Left kidney (tissue), 2 donors: ENCODE results near the gene LYPD6B. TPM values are rescaled to one million over a fixed set of nuclear protein-coding genes. Genes with fewer than 3 reads are reported as not detected.

Source experiments
- DNase-seq: peaks from one replicate; pipeline ENCODE4 v3.0.0-alpha.2; 2013
- polyA plus RNA-seq: library from polyadenylated mRNA; unstranded; fragments of 120-200 nt; gene quantifications from one replicate; pipeline ENCODE4 v1.2.1, GENCODE V29; 2013; ENCODE audit not compliant: insufficient read length

Gene LYPD6B
- polyA plus RNA-seq, 1 donor: 37.2 TPM

DNA sequence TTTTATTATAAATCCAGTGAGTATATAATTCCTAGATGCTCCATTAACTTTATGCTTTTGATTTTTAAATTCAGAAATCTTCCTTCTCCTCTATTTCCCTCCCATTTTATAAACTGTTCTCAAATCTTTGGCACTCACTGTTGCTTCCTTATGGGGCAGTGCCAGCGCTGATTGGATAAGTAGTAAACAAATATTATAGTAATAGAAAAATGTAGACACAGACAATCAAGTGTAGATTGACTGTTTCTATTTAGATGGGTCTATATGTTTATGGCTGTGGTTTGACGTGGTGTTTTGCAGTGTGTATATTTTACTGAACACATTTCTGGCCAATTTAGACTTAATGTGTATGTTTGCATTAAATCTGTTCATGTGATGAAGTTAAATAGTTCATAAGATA lies 36.6 kb downstream of the LYPD6B start:
- DNase-seq: no peak

DNA sequence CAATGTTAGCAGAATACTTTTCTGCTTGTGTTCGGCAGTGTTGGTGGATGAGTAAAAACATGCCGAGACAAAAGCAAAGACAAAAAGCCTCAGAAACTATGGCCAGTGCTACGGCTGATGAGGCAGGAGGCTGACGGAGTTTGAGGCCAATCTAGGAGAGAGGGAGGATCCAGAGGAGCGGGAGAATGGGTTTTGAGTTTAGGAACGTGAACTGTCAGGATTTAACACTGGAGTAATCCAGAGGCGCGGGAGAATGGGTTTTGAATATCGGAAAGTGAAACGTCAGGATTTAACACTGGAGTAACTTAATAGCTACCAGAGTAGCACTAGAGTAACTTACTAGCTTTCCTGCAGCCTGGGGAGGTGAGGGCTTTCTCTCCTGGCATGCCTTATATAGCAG lies 37.4 kb downstream of the LYPD6B start:
- DNase-seq: peak; percentile 49

DNA sequence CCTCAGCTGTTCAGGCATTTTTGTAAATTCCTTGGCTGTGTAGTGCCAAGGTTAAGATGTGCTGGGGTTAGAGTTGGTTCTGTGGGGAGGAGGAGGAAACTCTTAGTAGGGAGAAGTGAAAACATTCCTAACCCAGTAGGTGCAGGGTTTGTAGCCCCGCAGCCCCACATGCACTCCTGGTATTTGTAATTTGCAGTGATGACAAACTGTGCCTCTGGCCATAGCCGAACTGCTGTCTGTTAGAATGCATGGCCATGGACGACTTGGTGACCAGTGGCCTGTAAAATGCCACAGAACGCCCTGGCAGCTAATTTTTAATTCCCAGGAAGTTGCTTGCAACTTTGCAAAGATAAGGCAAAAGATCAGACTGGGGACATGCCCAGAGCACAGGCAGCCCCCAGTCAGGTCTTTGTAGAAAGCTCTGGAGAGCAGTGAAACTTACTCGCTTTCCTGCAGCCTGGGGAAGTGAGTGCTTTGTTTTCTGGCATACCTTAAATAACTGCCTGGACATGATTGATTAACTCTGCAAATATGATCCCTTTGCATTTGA lies 38.4 kb downstream of the LYPD6B start:
- peak; percentile 46 for DNase-seq

DNA sequence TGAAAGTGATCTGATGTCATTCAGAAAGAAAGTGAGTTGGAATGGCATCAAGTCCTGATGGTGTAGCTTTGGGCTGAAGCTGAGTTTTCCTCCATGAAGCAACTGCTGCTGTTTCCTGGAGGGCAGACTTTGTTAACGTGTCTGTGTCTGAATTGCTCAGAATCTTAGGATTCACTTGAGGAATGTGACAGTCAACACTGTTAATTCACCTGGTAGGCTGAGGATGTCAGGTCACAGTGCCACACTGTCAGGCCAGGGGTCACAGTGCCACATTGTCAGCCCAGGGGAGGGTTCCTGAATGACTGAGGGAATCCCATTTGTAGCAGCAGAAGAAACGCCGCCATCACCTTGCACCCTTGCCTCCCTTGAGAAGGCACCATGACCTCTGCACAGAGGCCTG lies 39.4 kb downstream of the LYPD6B start:
- no peak for DNase-seq

DNA sequence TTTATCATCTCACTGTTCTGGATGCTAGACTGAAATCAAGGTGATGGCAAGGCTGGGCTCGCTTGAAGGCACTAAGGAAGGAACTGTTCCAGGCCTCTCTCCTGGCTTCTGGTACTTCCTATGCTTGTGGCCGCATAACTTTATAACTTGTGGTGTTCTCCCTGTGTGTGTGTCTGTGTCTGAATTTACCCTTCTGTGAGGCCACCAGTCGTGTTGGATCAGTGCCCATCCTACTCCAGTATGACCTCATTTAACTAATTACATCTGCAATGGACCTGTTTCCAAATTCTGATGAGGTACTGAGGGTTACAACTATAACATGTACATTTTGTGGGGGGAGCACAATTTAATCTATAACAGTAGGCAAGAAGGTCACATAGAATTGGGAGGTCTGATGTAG lies 41.6 kb downstream of the LYPD6B start:
- DNase-seq: no peak

DNA sequence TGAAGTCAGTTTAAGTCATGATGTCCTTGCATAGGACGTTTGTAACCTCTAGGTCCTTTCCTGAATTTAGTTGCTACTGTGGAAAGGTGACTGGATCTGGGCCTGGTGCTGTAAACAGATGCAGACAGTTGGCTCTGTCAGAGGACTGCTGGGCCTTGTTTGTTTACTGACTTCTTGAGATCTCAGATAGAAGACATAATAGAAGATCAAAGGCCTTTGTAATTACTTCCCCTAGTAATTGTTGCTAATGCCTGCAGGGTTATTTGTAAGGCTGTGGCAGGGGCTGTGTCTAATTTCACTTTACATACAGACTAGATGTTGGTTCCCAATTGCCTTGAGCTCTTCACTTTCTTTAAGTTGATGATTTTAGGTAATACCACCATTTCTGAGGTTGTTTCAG lies 42.5 kb downstream of the LYPD6B start:
- DNase-seq: no peak

DNA sequence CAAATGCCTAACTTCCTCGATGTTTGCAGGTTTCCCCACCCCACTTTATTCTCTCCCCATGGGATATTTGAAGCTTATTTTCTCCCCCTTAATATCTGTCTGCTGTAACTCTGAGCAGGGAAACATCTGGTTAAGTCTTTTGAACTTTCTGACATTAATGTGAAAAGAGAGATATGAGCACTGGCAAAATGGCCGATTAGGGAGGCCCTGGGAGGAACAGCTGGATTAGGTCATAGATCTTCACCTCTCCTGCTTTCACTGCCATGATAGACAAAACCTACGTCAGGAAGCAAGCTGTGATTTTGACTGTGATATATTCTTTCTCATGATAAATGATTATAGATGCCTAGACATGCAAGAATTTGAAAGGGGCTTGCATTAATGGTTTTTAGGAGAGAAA lies 43.6 kb downstream of the LYPD6B start:
- peak; percentile 32 for DNase-seq

DNA sequence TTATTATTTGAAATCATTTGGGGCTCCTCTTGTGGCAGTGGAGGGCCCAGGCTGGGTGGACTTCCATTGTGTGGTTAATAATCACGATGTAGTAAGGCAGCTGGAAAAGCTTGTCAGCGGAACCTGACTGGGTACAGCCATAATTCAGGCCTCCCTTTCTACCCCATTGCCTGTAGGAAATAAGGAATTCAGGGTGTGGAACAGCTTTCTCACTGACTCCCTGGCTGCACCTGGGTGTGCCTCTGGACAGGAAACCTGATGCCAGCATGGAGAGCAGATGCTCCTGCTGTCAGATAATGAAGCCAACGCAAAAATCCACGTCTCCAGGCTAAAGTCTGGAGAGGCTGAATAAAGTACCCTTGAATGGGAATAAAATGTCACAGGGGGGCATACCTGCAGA lies 44.2 kb downstream of the LYPD6B start:
- DNase-seq: no peak

DNA sequence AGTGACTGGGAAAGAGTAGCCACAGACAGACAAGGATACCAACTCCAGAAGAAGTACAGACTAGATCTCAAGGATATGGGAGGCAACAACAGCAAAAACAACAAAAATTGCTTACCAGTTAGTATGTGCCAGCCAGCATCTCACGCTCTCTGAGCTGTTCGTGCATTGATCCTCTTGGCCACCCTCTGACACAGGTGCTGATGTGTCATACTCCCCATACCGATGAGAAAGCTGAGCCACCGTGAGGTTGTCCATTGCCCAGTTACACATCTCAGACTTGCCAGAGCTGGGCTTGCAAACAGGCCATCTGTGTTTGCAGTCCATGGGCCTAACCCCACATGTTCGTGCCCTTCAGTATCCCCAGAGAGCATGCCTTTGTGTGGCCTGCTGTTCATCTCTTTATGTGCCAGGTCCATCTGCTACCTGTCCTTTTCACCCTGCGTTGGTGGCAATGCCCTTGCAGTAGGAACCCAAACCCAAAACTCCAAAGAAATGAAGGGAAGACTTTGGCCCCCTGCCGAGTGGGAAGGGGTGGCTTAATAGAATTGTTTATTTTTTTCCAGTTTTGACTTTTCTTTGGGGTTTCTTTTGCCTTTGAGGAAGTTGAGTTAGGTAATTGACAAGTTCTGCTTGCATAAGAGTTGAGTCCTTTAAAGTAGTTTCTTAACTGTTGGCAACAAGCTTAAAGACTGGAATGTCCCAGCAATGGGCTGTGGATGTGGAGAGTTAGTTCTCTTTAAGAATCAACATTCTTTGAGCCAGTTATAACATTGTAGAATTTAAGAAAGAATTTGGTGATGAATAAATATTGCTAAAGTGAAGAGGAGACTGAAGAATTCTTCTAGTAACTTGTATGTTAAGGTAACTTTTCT lies 46.7 kb downstream of the LYPD6B start:
- no peak for DNase-seq

DNA sequence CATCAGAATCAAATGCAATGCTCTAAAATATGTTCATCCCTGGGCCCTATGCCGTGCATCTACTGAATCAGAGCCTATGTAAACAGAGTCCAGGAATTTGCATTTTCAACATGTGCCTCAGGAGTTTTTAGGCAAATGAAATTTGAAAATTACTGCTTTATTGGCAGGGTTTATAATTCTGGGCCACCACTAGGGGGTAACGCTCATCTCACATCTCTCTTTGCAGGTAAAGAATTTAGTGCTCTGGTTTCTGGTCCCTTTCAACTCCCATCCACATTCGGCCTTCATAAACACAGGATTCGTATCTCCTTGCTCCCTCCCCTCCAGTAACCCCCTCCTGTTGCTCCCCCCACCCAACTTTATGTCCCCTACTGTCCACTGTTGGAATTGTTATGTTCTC lies 49.3 kb downstream of the LYPD6B start:
- DNase-seq: no peak

DNA sequence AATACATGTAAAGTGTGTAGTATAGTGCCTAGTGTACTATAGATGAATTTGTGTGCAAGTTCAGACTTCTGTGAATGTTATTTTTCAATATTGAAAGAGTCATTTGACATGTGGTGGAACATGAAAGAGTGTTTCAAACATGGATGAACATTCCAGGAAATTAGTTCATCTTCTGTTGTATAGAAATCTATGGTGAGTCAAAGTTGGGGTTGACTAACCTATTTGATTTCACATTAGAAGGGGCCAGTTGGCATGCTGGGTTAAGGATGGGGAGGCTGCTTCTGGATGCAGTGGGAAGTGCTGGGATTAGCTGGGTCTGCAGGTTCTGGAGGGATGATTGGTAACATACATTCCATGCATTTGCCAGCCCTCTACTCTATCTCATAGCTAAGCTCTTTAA lies 50.6 kb downstream of the LYPD6B start:
- no peak for DNase-seq

DNA sequence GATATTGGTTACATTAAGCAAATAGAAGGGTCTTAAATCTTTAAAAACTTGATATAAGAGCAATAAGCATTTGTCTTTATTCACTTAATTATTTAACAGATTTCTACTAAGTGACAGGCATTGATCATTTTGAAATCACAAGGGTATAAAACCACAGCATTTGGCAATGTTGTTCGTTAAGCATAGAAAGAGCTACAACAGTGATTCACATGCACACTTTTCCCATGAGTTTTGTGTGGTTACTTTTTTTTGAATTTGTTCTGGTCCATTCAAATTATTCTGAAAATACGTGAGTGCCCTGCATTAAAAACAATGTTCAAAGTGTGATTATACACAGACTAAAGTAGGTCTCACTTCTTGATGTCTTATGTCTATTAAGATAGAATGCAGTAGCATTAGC lies 52.2 kb downstream of the LYPD6B start:
- no peak for DNase-seq

DNA sequence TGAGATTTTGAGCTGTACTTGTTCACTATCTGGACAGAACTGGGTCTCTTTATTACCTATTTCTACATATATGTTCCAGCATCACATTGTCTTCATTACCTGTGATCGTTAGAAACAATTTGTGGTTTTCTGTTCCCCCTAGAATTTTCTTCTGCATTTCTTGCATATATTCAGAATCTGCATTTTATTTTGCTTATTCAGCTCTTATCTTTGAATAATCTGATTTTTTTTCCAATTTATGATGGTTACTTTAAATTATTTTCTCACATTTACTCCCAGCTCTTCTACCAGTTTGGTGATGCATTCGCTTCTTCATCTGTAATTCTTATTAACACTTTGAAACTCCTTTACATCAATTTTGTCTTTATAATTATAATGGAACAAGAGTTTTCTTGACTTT lies 55.1 kb downstream of the LYPD6B start:
- no peak for DNase-seq

DNA sequence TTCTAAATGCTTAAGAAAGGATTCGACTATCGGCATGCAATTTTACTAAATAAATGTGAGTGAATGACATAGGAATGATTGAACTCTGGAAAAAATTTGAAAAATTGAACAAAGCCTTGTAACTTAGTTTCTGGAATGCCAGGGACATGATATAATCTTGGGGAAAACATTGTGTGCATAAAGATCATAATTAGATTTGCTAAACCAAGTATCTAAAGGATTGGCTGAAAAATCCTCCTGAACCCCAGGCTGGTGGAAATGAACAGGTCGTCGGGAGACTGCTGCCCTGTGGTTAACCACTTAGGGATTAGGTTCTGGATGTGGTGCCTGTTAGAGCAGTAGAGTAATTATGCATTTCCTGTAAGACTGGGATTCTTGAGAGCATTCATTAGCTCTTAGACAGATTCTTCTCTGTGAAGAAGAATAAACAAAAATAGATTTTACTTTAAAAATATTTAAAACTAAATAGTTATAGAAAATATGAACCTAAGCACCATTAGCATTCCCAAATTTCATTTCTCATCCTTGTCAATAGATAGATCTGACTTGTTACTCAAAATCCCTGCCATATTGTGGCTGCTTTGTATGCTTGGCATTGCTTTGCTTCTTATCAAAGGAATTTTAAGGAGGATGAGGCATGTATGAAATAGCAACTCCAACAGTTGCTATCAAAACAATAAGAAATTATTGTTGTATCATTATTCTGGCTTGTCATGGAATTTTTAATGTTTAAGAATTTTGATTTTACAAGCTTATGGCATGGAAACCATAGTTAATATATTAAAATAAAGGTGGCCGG lies 55.9 kb downstream of the LYPD6B start:
- DNase-seq: no peak

DNA sequence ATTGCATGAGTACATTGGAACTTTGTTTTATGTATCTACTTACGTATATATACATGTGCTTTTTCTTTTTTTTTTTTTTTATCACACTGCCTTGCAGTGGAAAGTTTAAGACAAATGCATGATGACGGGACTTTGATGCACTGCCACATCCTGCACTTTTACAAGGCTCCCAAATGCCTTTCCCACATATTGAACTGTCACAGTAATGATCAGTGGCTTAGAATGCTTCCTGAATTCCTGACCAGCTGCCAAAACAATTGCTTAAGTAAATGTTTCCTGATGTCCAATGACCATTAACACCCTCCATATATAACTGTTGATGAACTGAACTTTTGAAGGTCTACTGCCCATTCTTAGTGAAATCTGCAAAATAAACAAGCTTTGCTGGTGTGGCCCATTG lies 60.2 kb downstream of the LYPD6B start:
- DNase-seq: no peak

DNA sequence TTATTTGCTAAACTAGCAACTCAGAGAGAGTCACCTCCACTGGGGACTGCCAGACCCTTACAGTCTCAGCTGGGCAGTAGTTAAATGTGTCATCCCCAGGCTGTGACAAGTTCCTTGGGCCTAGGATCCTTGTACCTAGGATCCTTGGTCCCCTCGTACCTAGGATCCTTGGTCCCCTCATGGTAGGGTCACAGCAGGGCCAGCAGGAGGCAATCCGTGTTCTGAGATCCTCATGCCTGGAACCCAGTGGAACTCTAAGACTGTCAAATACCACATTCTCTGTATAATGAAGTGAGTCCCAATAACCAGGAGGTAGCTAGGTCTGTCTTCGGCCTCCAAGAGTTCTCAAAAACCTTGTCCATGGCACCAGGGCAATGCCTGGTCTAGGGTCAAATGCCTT lies 60.8 kb downstream of the LYPD6B start:
- DNase-seq: no peak

DNA sequence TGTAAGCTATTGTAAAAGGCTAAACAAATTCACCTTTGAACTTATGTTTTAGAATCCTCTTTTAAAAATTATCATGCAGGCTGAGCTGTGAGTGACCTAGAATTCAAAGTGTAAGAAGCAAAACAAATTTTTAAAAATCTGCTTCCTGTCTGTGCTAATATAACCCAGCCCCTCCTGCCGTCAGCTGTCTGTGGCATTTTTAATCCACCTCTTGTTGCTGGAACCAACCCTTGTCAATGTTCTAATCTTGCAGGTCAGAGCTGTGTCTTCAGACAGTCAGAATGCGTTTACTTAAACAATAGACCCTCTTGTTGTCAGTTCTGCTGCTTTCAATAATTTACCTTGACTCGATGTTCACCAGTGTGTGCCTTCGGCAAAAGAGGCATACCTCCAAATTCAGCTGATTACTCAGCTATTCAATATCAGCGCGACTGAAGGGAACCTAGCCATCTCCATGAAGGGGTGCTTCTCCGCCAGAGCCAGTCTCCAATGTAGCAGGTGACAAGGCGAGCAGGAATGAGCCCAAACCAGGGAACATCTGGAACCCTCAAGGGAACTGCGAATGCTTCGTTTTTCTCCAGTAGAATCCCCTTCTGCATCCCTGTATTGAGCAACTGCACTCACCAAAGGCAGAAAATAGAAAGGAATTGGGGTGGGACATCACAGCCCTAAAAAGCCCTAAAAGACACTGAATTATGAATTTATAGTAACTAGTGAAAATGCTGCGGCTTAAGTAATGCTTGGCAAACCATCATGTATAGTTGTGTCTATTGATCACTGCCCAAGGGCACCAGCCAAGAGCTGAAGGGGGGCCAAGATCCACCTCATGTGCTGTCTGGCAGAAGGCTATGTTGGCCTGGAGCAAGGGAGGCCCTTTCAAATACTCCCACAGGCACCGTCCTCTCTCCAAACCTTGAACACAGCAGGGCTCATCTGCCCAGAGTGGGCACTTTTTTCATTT lies 62.5 kb downstream of the LYPD6B start:
- DNase-seq: no peak

DNA sequence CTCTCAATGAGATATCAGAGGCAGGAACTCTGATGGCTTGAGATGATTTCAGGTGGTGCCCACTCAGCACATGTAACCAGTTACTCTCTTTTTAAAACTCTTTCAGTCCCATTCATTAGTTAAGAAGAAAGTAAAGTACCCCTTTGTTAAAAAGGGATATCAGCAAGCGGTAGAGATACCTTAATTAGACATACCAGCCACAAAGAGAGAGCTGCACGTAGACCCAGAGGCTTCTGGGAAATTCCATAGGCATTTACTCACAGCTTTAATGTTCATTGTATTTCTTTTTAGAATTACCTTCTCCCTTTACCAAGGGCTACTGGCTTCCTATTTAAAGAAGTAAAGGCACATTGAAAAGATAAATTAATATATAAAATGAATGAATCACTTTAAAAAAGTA lies 63.3 kb downstream of the LYPD6B start:
- no peak for DNase-seq

DNA sequence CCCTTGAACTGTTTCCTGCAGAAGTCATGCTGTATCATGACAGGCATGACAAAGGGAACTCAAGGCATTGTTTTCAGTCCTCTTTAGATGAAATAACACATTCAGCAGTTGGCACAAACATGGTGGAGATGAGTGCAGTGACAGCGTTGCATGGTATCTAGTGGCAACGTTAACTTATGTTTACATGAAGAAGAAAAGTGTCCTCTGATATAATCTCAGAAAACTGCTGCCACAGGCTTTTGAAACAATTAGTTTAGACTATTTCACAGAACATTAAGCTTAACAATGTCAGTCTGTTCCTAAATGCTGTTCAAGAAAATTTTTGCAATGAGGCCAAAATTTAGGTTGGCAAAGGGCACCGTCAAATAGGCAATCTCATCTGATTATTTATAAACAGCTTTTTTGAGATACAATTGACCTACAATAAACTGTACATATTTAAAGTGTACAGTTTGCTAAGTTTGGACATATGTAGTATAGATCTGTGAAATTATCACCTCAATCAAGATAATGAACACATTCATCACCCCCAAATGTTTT lies 64.7 kb downstream of the LYPD6B start:
- no peak for DNase-seq

DNA sequence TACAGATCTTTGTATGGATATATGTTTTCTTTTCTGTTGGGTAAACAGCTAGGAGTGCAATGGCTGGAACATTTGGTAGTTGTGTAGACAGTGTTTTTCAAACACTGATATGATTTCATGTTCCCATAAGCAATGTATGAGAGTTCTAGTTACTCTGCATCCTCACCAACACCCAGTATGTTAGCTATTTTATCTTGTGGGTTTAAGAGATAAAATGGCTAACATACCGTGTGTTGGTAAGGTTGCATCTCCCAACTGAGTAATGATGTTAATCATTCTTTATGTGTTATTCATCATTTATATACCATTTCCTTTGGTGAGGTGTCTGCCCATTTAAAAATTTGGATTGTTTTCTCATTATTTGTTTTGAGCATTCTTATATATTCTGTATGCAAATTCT lies 65.7 kb downstream of the LYPD6B start:
- no peak for DNase-seq

DNA sequence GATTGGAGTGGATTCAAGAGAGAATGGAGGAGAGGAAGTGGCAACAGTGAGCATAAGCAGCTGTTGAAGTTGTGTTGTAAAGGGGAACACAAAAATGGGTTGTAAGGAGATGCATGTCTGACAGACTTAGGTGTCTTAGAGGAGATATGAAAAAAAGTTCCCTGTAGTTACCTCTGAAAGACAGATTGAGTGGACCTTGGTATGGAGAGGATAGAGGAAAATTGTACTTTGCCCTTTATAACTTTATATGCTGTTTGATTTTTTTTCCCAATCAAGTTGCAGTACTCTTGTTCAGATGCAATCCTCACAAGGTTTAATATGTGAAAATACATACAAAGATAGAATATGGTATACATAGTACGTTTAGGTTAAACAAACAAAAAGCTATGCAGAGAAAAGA lies 73.6 kb downstream of the LYPD6B start:
- no peak for DNase-seq

DNA sequence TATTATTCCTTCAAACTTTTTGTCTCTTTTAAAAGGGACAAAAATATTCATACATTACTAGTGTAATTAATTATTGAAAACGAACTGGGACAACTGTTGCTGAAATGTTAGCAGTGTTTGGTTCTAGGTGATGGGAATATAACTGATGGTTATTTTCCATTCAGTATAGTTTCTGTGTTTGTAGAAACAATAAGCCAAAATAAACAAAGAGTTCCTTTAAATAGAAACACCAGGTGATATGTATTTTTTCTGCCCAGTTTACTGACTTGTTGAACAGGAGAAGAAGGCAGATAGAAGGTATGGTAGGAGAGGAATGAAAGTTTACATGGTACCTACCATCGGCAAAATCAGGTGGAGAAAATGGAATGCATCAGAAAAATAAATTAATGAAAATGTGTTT lies 74.2 kb downstream of the LYPD6B start:
- no peak for DNase-seq
